SU-DHL-6 (cell line): ENCODE results near the gene SLC9A9.

ENCODE experiments used
- H2AFZ ChIP-seq: fragments of 200-600 bp; sonication (generic); 2 replicates; pipeline ENCODE4 v1.6.1; 2014; ENCODE audit warnings: low read depth, mild to moderate bottlenecking, moderate library complexity, mixed read lengths, antibody characterized with exemption, low read length; ENCODE audit not compliant: severe bottlenecking
- H3F3A ChIP-seq: fragments of 200-600 bp; shearing (Covaris generic); 2 replicates; pipeline ENCODE4 v1.6.0; 2016; ENCODE audit warnings: antibody characterized with exemption, mild to moderate bottlenecking; ENCODE audit not compliant: insufficient read depth
- H3K27ac ChIP-seq: fragments of 200-600 bp; sonication (generic); 2 replicates; pipeline ENCODE4 v1.5.1; 2016; ENCODE audit warnings: low read depth, mild to moderate bottlenecking, low read length, moderate library complexity, mixed read lengths
- H3K27me3 ChIP-seq: fragments of 200-600 bp; sonication (generic), shearing (Covaris generic); 2 replicates; pipeline ENCODE4 v1.6.0; 2014; ENCODE audit warnings: mild to moderate bottlenecking, low read length
- H3K36me3 ChIP-seq: fragments of 200-600 bp; sonication (generic); 2 replicates; pipeline ENCODE4 v1.6.1; 2014; ENCODE audit warnings: mild to moderate bottlenecking, low read length, mixed read lengths
- H3K4me2 ChIP-seq: fragments of 300-600, 200-600 bp; shearing (Covaris generic), sonication (generic); 2 replicates; pipeline ENCODE4 v1.6.0; 2014; ENCODE audit warnings: low read length, low read depth, mild to moderate bottlenecking; ENCODE audit not compliant: poor library complexity, severe bottlenecking
- H3K4me3 ChIP-seq: fragments of 200-600 bp; sonication (generic); 2 replicates; pipeline ENCODE4 v1.5.1; 2014; ENCODE audit warnings: antibody characterized with exemption, low read length, mild to moderate bottlenecking, mixed read lengths; ENCODE audit not compliant: insufficient read depth, poor library complexity, severe bottlenecking
- H3K79me2 ChIP-seq: fragments of 200-600 bp; sonication (generic); 2 replicates; pipeline ENCODE4 v1.6.1; 2014; ENCODE audit warnings: mild to moderate bottlenecking, low read length, moderate library complexity; ENCODE audit not compliant: insufficient read depth
- H3K9ac ChIP-seq: fragments of 200-600 bp; sonication (generic); 2 replicates; pipeline ENCODE4 v1.7.0; 2014; ENCODE audit warnings: mild to moderate bottlenecking, low read length
- H3K9me2 ChIP-seq: fragments of 200-600 bp; sonication (generic); replicated peaks from 2 replicates; pipeline ENCODE4 v1.6.1; 2014; ENCODE audit warnings: low read length; ENCODE audit not compliant: insufficient read depth
- H3K9me3 ChIP-seq: fragments of 200-600 bp; sonication (generic); 2 replicates; pipeline ENCODE4 v1.6.1; 2014; ENCODE audit warnings: low read length, mixed read lengths; ENCODE audit not compliant: insufficient read depth
- H4K20me1 ChIP-seq: fragments of 200-600 bp; sonication (generic); 2 replicates; pipeline ENCODE4 v1.6.1; 2014; ENCODE audit warnings: low read depth, mild to moderate bottlenecking, antibody characterized with exemption, low read length, moderate library complexity, mixed read lengths
- CTCF ChIP-seq: fragments of 200-600 bp; sonication (generic); IDR thresholded peaks from one replicate; pipeline ENCODE4 v1.5.1; 2017; ENCODE audit warnings: antibody characterized with exemption, mild to moderate bottlenecking, low read length, moderate library complexity; ENCODE audit not compliant: insufficient read depth, poor library complexity, severe bottlenecking
- EZH2phosphoT487 ChIP-seq: fragments of 200-600 bp; sonication (generic), shearing (Covaris generic); conservative IDR thresholded peaks from 2 replicates; pipeline ENCODE4 v1.6.1; 2018; ENCODE audit warnings: mild to moderate bottlenecking, antibody characterized with exemption, low read length, moderate library complexity, mixed read lengths

SLC9A9 gene

GRCh38 chr3:143851331-143852017 lies 3.2 kb upstream of the SLC9A9 start:
- H3F3A ChIP-seq = no peaks in the 10 kb centered on the region
- H3K79me2 ChIP-seq = no peaks in the 10 kb centered on the region
- H3K9me2 ChIP-seq = no peaks in the 10 kb centered on the region
- no peaks in the 10 kb centered on the region for H4K20me1 ChIP-seq
- no peak overlapping the region for H3K4me3 ChIP-seq
- no peaks in the 10 kb centered on the region for H3K27me3 ChIP-seq
- H3K4me2 ChIP-seq = no peak overlapping the region
- TF ChIP-seq CTCF (no peak), EZH2phosphoT487 (no peak)
- H3K9ac ChIP-seq = no peak overlapping the region
- H3K27ac ChIP-seq = no peak overlapping the region
- H3K36me3 ChIP-seq = no peaks in the 10 kb centered on the region
- H2AFZ ChIP-seq = no peak overlapping the region
- H3K9me3 ChIP-seq = no peaks in the 10 kb centered on the region

- Histone ChIP-seq H3K9ac (no peak overlapping the region), H3K4me2 (no peak overlapping the region), H3K79me2 (no peaks in the 10 kb centered on the region), H3F3A (no peaks in the 10 kb centered on the region), H3K9me3 (no peaks in the 10 kb centered on the region), H2AFZ (no peak overlapping the region), H3K4me3 (no peak overlapping the region), H3K9me2 (no peaks in the 10 kb centered on the region), H3K27ac (no peak overlapping the region), H3K36me3 (no peaks in the 10 kb centered on the region), H4K20me1 (no peaks in the 10 kb centered on the region), H3K27me3 (no peaks in the 10 kb centered on the region)
- TF ChIP-seq EZH2phosphoT487 (no peak), CTCF (no peak)
Measured at GRCh38 chr3:143850877-143851276, 2.6 kb upstream of the SLC9A9 start.

- no peak overlapping the region for H3K4me2 ChIP-seq
- H4K20me1 ChIP-seq = 0 out of 2 replicates have a peak, but pooled peaks cover under 1% of the 10 kb centered on the region
- no peak overlapping the region for H3K27ac ChIP-seq
- H3K4me3 ChIP-seq = no peak overlapping the region
- no peak for TF ChIP-seq EZH2phosphoT487
- TF ChIP-seq CTCF = no peak
- H3K27me3 ChIP-seq = no peaks in the 10 kb centered on the region
- H3K9me2 ChIP-seq = no peaks in the 10 kb centered on the region
- no peak overlapping the region for H2AFZ ChIP-seq
- H3K36me3 ChIP-seq = no peaks in the 10 kb centered on the region
- no peak overlapping the region for H3K9ac ChIP-seq
- no peaks in the 10 kb centered on the region for H3F3A ChIP-seq
- H3K79me2 ChIP-seq = no peaks in the 10 kb centered on the region
- no peaks in the 10 kb centered on the region for H3K9me3 ChIP-seq
Measured at GRCh38 chr3:143849854-143850549, 1.7 kb upstream of the SLC9A9 start.
